ENCODE results near the gene RAD51B. TPM values are rescaled to one million over a fixed set of nuclear protein-coding genes. Genes with fewer than 3 reads are reported as not detected.

The RAD51B gene
- total RNA-seq, 1 donor from 2014 or later, result 3.8 TPM

GRCh38 chr14:68345738-68346137 is 526.2 kb downstream of the RAD51B start:
- intact Hi-C loops (cut with DNase I), result no loop called here
- no peak for DNase-seq (ENCODE audit: low spot score)

GRCh38 chr14:68346556-68347343 is 527.2 kb downstream of the RAD51B start:
- DNase-seq (ENCODE audit: low spot score), result no peak

GRCh38 chr14:68349900-68350629 is 530.5 kb downstream of the RAD51B start:
- no peak for DNase-seq (ENCODE audit: low spot score)
- intact Hi-C loops (cut with DNase I), result no loop called here

More at GRCh38 chr14:68346556-68347343, 527.2 kb downstream of the RAD51B start:
- intact Hi-C loops (cut with DNase I), result no loop called here

GRCh38 chr14:68355415-68355814 is 535.8 kb downstream of the RAD51B start:
- intact Hi-C loops (cut with DNase I), result no loop called here
- DNase-seq (ENCODE audit: low spot score), result no peak

- DNase-seq (ENCODE audit: low spot score), result no peak
- intact Hi-C loops (cut with DNase I), result no loop called here
Measured at GRCh38 chr14:68357777-68358176, 538.2 kb downstream of the RAD51B start.

- DNase-seq (ENCODE audit: low spot score), result no peak
- intact Hi-C loops (cut with DNase I), result no loop called here
Measured at GRCh38 chr14:68358500-68358899, 538.9 kb downstream of the RAD51B start.

GRCh38 chr14:68359022-68359836 is 539.6 kb downstream of the RAD51B start:
- no peak for DNase-seq (ENCODE audit: low spot score)
- intact Hi-C loops (cut with DNase I), result no loop called here

GRCh38 chr14:68359837-68360552 is 540.4 kb downstream of the RAD51B start:
- peak; percentile 79 for DNase-seq (ENCODE audit: low spot score)
- intact Hi-C loops (cut with DNase I), result no loop called here

GRCh38 chr14:68361231-68361630 is 541.7 kb downstream of the RAD51B start:
- no peak for DNase-seq (ENCODE audit: low spot score)
- intact Hi-C loops (cut with DNase I), result no loop called here

- no peak for DNase-seq (ENCODE audit: low spot score)
- intact Hi-C loops (cut with DNase I), result no loop called here
Measured at GRCh38 chr14:68362846-68363245, 543.3 kb downstream of the RAD51B start.

GRCh38 chr14:68363466-68363842 is 543.9 kb downstream of the RAD51B start:
- no peak for DNase-seq (ENCODE audit: low spot score)
- intact Hi-C loops (cut with DNase I), result no loop called here

- intact Hi-C loops (cut with DNase I), result no loop called here
- DNase-seq (ENCODE audit: low spot score), result peak; percentile 78
Measured at GRCh38 chr14:68363843-68364767, 544.5 kb downstream of the RAD51B start.

- intact Hi-C loops (cut with DNase I), result no loop called here
Measured at GRCh38 chr14:68364792-68365192, 545.2 kb downstream of the RAD51B start.

GRCh38 chr14:68365228-68365627 is 545.6 kb downstream of the RAD51B start:
- intact Hi-C loops (cut with DNase I), result no loop called here
- DNase-seq (ENCODE audit: low spot score), result no peak

More at GRCh38 chr14:68364792-68365192, 545.2 kb downstream of the RAD51B start:
- no peak for DNase-seq (ENCODE audit: low spot score)

GRCh38 chr14:68366656-68367055 is 547.1 kb downstream of the RAD51B start:
- no peak for DNase-seq (ENCODE audit: low spot score)
- intact Hi-C loops (cut with DNase I), result no loop called here

- intact Hi-C loops (cut with DNase I), result no loop called here
- DNase-seq (ENCODE audit: low spot score), result no peak
Measured at GRCh38 chr14:68367536-68367935, 548.0 kb downstream of the RAD51B start.

GRCh38 chr14:68368850-68369249 is 549.3 kb downstream of the RAD51B start:
- no peak for DNase-seq (ENCODE audit: low spot score)
- intact Hi-C loops (cut with DNase I), result no loop called here

GRCh38 chr14:68369281-68370056 is 549.9 kb downstream of the RAD51B start:
- intact Hi-C loops (cut with DNase I), result no loop called here
- no peak for DNase-seq (ENCODE audit: low spot score)
